K562 (cell line): ENCODE data around the gene SETD7. TPM values are rescaled to one million over a fixed set of nuclear protein-coding genes. Genes with fewer than 3 reads are reported as not detected.

Source experiments
- ATAC-seq: fragments of 200-7000 bp; cut with Tn5 transposase; 3 replicates; pipeline ENCODE4 v1.9.1; 2020; ENCODE audit warnings: moderate library complexity
- BruUV-seq: library from RNA; stranded (reverse); fragments of 400-500 nt; replicated peaks from 2 replicates; lab custom pipeline; 2021; lab: Mats Ljungman, UMichigan
- CTCF ChIA-PET: fragments of 300-600 bp; formaldehyde crosslinking; extraction: SDS; loops from one replicate; lab custom pipeline; 2021; ENCODE audit warnings: low intra/inter-chr PET ratio; lab: Yijun Ruan, JAX
- POLR2A ChIA-PET: fragments of 300-600, 350-650 bp; sonication (Branson Sonifier 250); formaldehyde crosslinking; extraction: SDS; loops from one replicate; lab custom pipeline; 2021; ENCODE audit warnings: antibody characterized with exemption, inconsistent platforms; lab: Yijun Ruan, JAX
- DNase-seq, 4 experiments: peaks; one replicate each; pipeline versions ENCODE4 v3.0.0 to v3.0.0-alpha.2; 2011 to 2018; ENCODE audit warnings: low spot score in 3 of 4, mixed read lengths in 3 of 4; ENCODE audit errors: extremely low read depth in 1 of 4
- FAIRE-seq: peaks from 2 replicates; lab custom pipeline; 2011; peaks lifted over from hg19 to GRCh38; lab: Jason Lieb, UNC
- H2AFZ ChIP-seq: 2 replicates; pipeline ENCODE4 v1.6.0; 2011; ENCODE audit warnings: low read depth, low read length, control low read depth, inconsistent platforms
- H3K27ac ChIP-seq: fragments of 200-600 bp; 3 replicates; pipeline ENCODE4 v1.8.0; 2011; ENCODE audit warnings: low read depth, mild to moderate bottlenecking, control low read depth, inconsistent platforms, low read length, moderate library complexity, mixed read lengths; ENCODE audit errors: extremely low read depth
- H3K27me3 ChIP-seq, 2 experiments: fragments of 300-600 bp in 1 of 2; 2 replicates in 1 of 2; 3 replicates in 1 of 2; pipeline versions ENCODE4 v1.6.0 to v1.8.0; 2011; ENCODE audit warnings: inconsistent platforms in 2 of 2, low read length in 2 of 2, mild to moderate bottlenecking in 1 of 2, mixed read lengths in 1 of 2, moderate library complexity in 1 of 2; ENCODE audit not compliant: control insufficient read depth in 2 of 2, insufficient read depth in 2 of 2
- H3K36me3 ChIP-seq: fragments of 300-600 bp; 3 replicates; pipeline ENCODE4 v1.8.0; 2011; ENCODE audit warnings: mild to moderate bottlenecking, low read length, inconsistent platforms; ENCODE audit not compliant: control insufficient read depth, insufficient read depth
- H3K4me1 ChIP-seq, 2 experiments: fragments of 200-600 bp in 1 of 2; replicated peaks in 1 of 2; 2 replicates in 1 of 2; 3 replicates in 1 of 2; pipeline versions ENCODE4 v1.5.1 to v1.8.0; 2011; ENCODE audit warnings: inconsistent platforms in 2 of 2, low read length in 2 of 2, mild to moderate bottlenecking in 1 of 2, mixed read lengths in 1 of 2, moderate library complexity in 1 of 2; ENCODE audit not compliant: control insufficient read depth in 2 of 2, insufficient read depth in 2 of 2
- H3K4me2 ChIP-seq: 2 replicates; pipeline ENCODE4 v1.6.1; 2011; ENCODE audit warnings: low read length, control low read depth, inconsistent platforms, mixed read lengths; ENCODE audit not compliant: insufficient read depth
- H3K4me3 ChIP-seq: fragments of 200-600 bp; sonication (generic), shearing (Covaris generic); 2 replicates; pipeline ENCODE4 v1.5.1; 2016; ENCODE audit warnings: control low read depth, inconsistent platforms
- H3K79me2 ChIP-seq: fragments of 200-600 bp; 3 replicates; pipeline ENCODE4 v1.8.0; 2011; ENCODE audit warnings: low read length, inconsistent platforms; ENCODE audit not compliant: control insufficient read depth, insufficient read depth
- H3K9ac ChIP-seq, 2 experiments: 2 replicates each; pipeline versions ENCODE4 v1.6.0 to v1.6.1; 2011; ENCODE audit warnings: low read depth in 2 of 2, low read length in 2 of 2, control low read depth in 1 of 2, inconsistent platforms in 1 of 2, mild to moderate bottlenecking in 1 of 2, mixed read lengths in 1 of 2; ENCODE audit not compliant: insufficient read depth in 1 of 2
- H3K9me1 ChIP-seq: one replicate; pipeline ENCODE4 v1.6.0; 2011; ENCODE audit warnings: inconsistent platforms, mild to moderate bottlenecking, low read length, moderate library complexity; ENCODE audit not compliant: control insufficient read depth, insufficient read depth
- H3K9me3 ChIP-seq: replicated peaks from 2 replicates; pipeline ENCODE4 v1.5.1; 2011; ENCODE audit warnings: low read depth, low read length, inconsistent platforms; ENCODE audit not compliant: control insufficient read depth, insufficient read depth
- H4K20me1 ChIP-seq: replicated peaks from 2 replicates; pipeline ENCODE4 v1.6.1; 2011; ENCODE audit warnings: low read length, inconsistent platforms, mixed read lengths; ENCODE audit not compliant: control insufficient read depth, insufficient read depth
- ARHGAP35 ChIP-seq: fragments of 450-650 bp; IDR thresholded peaks from 2 replicates; pipeline ENCODE4 v1.6.1; 2018; ENCODE audit not compliant: partially characterized antibody
- CBX8 ChIP-seq: fragments of 200-600 bp; sonication (generic); IDR thresholded peaks from 2 replicates; pipeline ENCODE4 v1.6.1; 2012; ENCODE audit warnings: borderline replicate concordance, mixed run types, low read depth, mild to moderate bottlenecking, moderate library complexity, mixed read lengths, low read length, control low read depth, inconsistent platforms; ENCODE audit not compliant: poor library complexity, severe bottlenecking; ENCODE audit errors: extremely low read depth
- GABPB2 ChIP-seq: fragments of 250-450 bp; sonication (Bioruptor Pico); conservative IDR thresholded peaks from 2 replicates; pipeline ENCODE4 v1.5.1; 2021; ENCODE audit warnings: mild to moderate bottlenecking
- LEF1 ChIP-seq: fragments of 450-650 bp; IDR thresholded peaks from 2 replicates; pipeline ENCODE4 v1.6.1; 2016; ENCODE audit warnings: mild to moderate bottlenecking
- MCM2 ChIP-seq: fragments of 450-650 bp; IDR thresholded peaks from 2 replicates; pipeline ENCODE4 v1.6.1; 2017; ENCODE audit warnings: low read depth, mild to moderate bottlenecking
- RNF2 ChIP-seq: sonication (generic); IDR thresholded peaks from 2 replicates; pipeline ENCODE4 v1.6.1; 2016
- TGIF2 ChIP-seq: sonication (generic); formaldehyde crosslinking; IDR thresholded peaks from 2 replicates; pipeline ENCODE4 v1.8.1; 2022; ENCODE audit warnings: mild to moderate bottlenecking, missing genetic modification reagents, moderate library complexity
- ZBED1 ChIP-seq: IDR thresholded peaks from 2 replicates; pipeline ENCODE4 v1.6.1; 2014
- WGBS: fragments of 100-300 bp; shearing (Covaris generic); methylation state at CpG from one replicate; pipeline ENCODE4 v1.1.6; 2016; ENCODE audit warnings: low coverage, mixed read lengths; ENCODE audit not compliant: insufficient coverage; ENCODE audit errors: missing lambda C conversion rate; 5-methylcytosine and 5-hydroxymethylcytosine counted together
- in situ Hi-C: fragments of 300-500 bp; cut with MboI; formaldehyde crosslinking; loops from 4 replicates; pipeline ENCODE4 v1.15.0; 2018; ENCODE audit warnings: inconsistent platforms, mixed read lengths
- intact Hi-C: fragments of 100-400 bp; cut with micrococcal nuclease; formaldehyde crosslinking; loops from 2 replicates; pipeline ENCODE4 v1.14.2; 2022
- polyA plus RNA-seq, 8 experiments: library from polyadenylated mRNA; depleted of rRNA in 4 of 8; stranded (reverse) in 5 of 8; unstranded in 3 of 8; fragments of >200 nt; fragmentation: Nextera tagmentation in 2 of 8; fragmentation: Illumina TruSeq in 1 of 8; extraction: Ambion mirVana in 2 of 8; extraction: Trizol in 1 of 8; gene quantifications; 2 replicates each; pipeline versions ENCODE4 v1.2.1 to v1.2.3, GENCODE V29; 2011 to 2014; ENCODE audit warnings: inconsistent platforms in 1 of 8, missing spikeins in 1 of 8
- total RNA-seq, 7 experiments: library from RNA; depleted of rRNA in 6 of 7; stranded (reverse); fragments of >200 nt in 6 of 7; fragmentation: Illumina TruSeq in 2 of 7; extraction: Trizol in 2 of 7; gene quantifications; 2 replicates each; pipeline versions ENCODE4 v1.2.1 to v1.2.3, GENCODE V29; 2011 to 2021; ENCODE audit warnings: low replicate concordance in 1 of 7
- TF ChIP-seq, protein P1 (sequence below): fragments of 450-650 bp; IDR thresholded peaks from 2 replicates; pipeline ENCODE4 v1.7.0; 2016; ENCODE audit warnings: borderline replicate concordance

Gene SETD7
- total and polyA plus RNA-seq, 9 of the 15 experiments (the other 6 are each of a cell fraction or from before 2014, with no cell fraction given), result 0.37 to 2.4 (median 1.7) TPM

DNA sequence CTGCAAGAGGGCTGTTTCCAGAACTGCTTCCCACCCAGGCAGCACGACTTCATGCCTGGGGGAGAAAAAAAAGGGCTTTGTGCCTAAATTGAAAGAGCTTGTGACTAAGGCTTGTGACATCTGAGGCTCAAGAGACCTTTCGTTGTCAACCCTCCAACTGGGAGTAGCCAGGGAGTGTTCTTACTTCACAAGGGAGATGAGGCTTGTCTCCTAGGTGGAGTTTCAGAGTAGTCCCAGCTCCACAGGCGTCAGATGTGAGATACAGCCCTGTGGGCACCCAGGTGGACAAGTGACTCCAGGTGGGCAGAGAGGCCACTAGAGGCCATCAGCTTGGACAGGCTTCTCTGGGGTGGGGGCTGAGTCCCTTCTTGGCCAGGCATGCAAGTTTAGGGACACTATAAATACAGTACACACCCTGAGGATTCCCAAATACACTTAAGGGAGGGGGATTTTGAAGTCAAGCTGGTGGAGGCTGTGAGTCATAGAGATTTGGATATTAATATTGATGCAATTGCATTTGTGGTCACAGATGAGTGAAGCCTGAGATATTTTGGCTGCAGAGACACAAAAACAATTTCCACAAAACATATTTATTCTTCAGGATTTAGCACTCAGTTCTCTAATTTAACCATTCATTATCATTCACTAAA, 40.1 kb upstream of the SETD7 start:
- no peaks in the 10 kb centered on the region for H3K9me3 ChIP-seq
- DNase-seq (no peak), ATAC-seq (no peak), FAIRE-seq (no peak)
- in situ Hi-C loops (no loop called here), intact Hi-C loops (no loop called here)
- H3K27ac ChIP-seq, result no peak overlapping the region
- H3K4me2 ChIP-seq, result no peak overlapping the region
- TF ChIP-seq TGIF2 (CRISPR knock-in tag) (no peak), RNF2 (no peak), MCM2 (no peak), CBX8 (no peak), LEF1 (no peak), ZBED1 (no peak), GABPB2 (CRISPR knock-in tag) (no peak), ARHGAP35 (no peak)
- TF ChIP-seq, protein P1, sequence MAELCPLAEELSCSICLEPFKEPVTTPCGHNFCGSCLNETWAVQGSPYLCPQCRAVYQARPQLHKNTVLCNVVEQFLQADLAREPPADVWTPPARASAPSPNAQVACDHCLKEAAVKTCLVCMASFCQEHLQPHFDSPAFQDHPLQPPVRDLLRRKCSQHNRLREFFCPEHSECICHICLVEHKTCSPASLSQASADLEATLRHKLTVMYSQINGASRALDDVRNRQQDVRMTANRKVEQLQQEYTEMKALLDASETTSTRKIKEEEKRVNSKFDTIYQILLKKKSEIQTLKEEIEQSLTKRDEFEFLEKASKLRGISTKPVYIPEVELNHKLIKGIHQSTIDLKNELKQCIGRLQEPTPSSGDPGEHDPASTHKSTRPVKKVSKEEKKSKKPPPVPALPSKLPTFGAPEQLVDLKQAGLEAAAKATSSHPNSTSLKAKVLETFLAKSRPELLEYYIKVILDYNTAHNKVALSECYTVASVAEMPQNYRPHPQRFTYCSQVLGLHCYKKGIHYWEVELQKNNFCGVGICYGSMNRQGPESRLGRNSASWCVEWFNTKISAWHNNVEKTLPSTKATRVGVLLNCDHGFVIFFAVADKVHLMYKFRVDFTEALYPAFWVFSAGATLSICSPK, result no peak
- H3K4me1 ChIP-seq, result no peaks in the 10 kb centered on the region
- ChIA-PET POLR2A (interaction anchor here (1.4 kb wide), 1 partner anchor 39 kb away, joined by 3 read pairs; no protein-coding TSS in a partner anchor), CTCF (no interaction called here)
- H3K79me2 ChIP-seq, result no peaks in the 10 kb centered on the region
- no peak overlapping the region for H3K9ac ChIP-seq
- no TSS peak for BruUV-seq
- peaks cover 33 to 45% of the 10 kb centered on the region in 2 experiments for H3K27me3 ChIP-seq
- no peaks in the 10 kb centered on the region for H3K9me1 ChIP-seq
- no peaks in the 10 kb centered on the region for H3K36me3 ChIP-seq
- H2AFZ ChIP-seq, result no peak overlapping the region
- no peaks in the 10 kb centered on the region for H4K20me1 ChIP-seq
- 0% methylated on average over 3 of the region's 3 CpGs for WGBS
- H3K4me3 ChIP-seq, result no peak overlapping the region
